Fibroblast of villous mesenchyme (primary cell): ENCODE measurements around the gene MICAL2. TPM values are rescaled to one million over a fixed set of nuclear protein-coding genes. Genes with fewer than 3 reads are reported as not detected.

Experiments
- DNase-seq: peaks from one replicate; pipeline ENCODE4 v3.0.0-alpha.2; 2010; ENCODE audit warnings: low read depth
- H3K4me3 ChIP-seq: 2 replicates; pipeline ENCODE4 v1.5.1; 2011; ENCODE audit warnings: low read depth, mild to moderate bottlenecking, low read length
- small RNA-seq: library from RNA; depleted of rRNA; stranded (forward); fragments of <200 nt; gene quantifications from one replicate; pipeline ENCODE3, GENCODE V24; 2012
- total RNA-seq: library from RNA; depleted of rRNA; stranded (reverse); fragments of >200 nt; gene quantifications from 2 replicates; pipeline ENCODE4 v1.2.3, GENCODE V29; 2012
- TF ChIP-seq, protein P1 (sequence below): IDR thresholded peaks from 2 replicates; pipeline ENCODE4 v1.5.1; 2012; ENCODE audit warnings: low read depth, mild to moderate bottlenecking, low read length; ENCODE audit not compliant: insufficient read depth

Gene MICAL2
- total RNA-seq, 1 donor = 164 TPM

DNA sequence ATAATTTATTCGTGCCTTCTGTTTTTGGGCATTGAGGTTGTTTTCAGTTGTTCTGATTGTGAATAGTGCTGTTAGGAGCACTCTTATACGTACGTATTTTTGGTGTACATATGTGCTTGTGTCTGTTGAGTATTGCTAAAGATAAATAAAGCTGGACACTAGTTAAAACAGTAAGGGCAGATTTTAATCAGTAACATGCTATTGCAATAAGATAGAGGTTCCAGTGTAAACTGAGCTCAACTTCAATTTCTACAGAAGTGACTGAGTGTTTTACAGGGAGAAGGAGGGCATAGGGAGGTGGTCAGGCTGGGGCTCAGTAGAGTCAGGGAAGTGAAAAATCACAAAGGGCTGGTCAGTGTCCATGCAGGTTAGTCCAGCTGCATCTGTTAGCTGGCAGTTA lies 191.0 kb downstream of the MICAL2 start:
- TF ChIP-seq, protein P1, sequence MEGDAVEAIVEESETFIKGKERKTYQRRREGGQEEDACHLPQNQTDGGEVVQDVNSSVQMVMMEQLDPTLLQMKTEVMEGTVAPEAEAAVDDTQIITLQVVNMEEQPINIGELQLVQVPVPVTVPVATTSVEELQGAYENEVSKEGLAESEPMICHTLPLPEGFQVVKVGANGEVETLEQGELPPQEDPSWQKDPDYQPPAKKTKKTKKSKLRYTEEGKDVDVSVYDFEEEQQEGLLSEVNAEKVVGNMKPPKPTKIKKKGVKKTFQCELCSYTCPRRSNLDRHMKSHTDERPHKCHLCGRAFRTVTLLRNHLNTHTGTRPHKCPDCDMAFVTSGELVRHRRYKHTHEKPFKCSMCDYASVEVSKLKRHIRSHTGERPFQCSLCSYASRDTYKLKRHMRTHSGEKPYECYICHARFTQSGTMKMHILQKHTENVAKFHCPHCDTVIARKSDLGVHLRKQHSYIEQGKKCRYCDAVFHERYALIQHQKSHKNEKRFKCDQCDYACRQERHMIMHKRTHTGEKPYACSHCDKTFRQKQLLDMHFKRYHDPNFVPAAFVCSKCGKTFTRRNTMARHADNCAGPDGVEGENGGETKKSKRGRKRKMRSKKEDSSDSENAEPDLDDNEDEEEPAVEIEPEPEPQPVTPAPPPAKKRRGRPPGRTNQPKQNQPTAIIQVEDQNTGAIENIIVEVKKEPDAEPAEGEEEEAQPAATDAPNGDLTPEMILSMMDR = no peak
- no peak overlapping the region for H3K4me3 ChIP-seq
- DNase-seq = no peak

DNA sequence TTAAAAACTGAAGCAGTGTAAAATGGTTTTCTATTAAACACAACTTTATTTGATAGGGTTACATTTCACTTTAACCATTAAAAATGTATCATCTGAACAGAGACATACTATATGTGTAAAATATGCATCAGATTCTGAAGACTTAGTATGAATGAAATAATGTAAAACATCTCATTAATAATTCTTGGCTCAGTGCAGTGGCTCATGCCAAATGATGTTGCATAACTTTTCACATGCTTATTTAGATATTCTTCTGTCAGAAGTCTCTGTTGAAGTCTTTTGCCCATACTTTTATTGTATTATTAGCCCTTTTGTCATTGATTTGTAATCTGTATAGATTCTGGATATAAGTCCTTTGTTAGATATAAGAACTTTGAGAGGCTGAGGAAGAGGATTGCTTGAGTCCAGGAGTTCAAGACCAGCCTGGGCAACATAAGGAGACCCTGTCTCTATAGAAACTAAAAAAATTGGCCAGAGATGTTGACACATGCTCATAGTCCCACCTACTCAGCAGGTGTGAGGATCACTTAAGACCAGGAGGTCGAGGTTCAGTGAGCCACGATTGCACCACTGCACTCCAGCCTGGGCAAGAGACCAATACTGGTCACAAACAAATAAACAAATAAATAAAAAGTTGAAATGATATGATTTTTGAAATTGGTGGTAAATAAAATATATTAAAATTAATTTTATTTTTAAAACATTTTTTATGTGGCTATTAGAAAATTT lies 193.2 kb downstream of the MICAL2 start:
- H3K4me3 ChIP-seq = no peak overlapping the region
- DNase-seq = no peak
- TF ChIP-seq, protein P1 = no peak

DNA sequence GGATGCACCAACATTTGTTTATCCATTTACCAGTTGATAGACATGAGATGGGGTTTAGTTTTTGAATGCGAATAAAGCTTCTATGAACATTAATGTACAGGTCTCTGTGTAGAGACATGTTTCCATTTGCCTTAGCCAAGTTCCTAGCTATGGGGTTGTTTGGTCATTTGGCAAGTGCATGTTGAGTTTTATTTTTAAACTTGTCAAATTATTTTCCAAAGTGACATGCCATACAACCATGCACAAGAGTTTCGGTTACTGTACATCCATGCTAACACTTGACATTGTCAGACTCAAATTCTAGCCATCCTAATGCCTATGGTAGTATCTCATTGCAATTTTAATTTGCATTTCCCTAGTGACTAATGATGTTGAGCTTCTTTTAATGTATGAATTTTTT lies 196.4 kb downstream of the MICAL2 start:
- H3K4me3 ChIP-seq = no peak overlapping the region
- TF ChIP-seq, protein P1 = no peak
- DNase-seq = no peak

DNA sequence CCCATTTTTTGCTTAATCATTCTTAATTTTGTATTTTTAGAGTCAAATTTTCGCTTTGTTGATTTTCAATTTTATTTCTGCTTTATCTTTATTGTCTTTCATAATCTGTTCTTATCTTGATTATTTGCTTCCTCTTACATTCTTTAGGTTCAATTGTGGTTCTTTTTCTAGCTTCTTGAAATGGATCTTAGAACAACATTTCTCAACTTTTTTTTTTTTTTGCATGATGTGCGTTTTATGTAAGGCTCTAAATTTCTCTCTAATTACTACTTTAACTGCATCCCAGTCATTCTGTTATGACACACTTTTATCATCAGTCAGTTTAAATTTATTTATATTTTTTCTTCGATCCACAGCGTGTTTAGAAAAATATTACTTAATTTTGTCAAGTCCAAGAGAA lies 201.7 kb downstream of the MICAL2 start:
- no peak overlapping the region for H3K4me3 ChIP-seq
- no peak for DNase-seq
- TF ChIP-seq, protein P1 = no peak

Small RNA genes lying within 50 kb of the gene (small RNA-seq; reads per million reads assigned to genes)
- gene MIR6124 = not detected

Other genes with a start within 250 kb of the MICAL2 start
- gene DKK3, start 102.0 kb upstream of the MICAL2 start, total RNA-seq = 316 and 338 TPM in 2 replicates